ENCODE data around the gene C11orf98. TPM values are rescaled to one million over a fixed set of nuclear protein-coding genes. Genes with fewer than 3 reads are reported as not detected.

The C11orf98 gene
- polyA plus RNA-seq, 1 donor from 2014 or later = 92.0 TPM

GRCh38 chr11:62613291-62613778 is 51.7 kb downstream of the C11orf98 start:
- peak overlapping the region; percentile 3 for H3K9ac ChIP-seq (ENCODE audit: low read length)

More at GRCh38 chr11:62613291-62613778, 51.7 kb downstream of the C11orf98 start:
- peaks cover 8% of the 10 kb centered on the region for H3K27me3 ChIP-seq (ENCODE audit: insufficient read depth, low read depth, low read length)
- H3K9me2 ChIP-seq (ENCODE audit: insufficient read depth, low read length) = no peaks in the 10 kb centered on the region
- TF ChIP-seq POLR2AphosphoS5 (IDR thresholded peaks at IDR 0.05) (no peak), RAD21 (conservative IDR thresholded peaks at IDR 0.05) (no peak), EZH2 (IDR thresholded peaks at IDR 0.05; ENCODE audit: borderline replicate concordance, insufficient read depth, low read length, poor library complexity, severe bottlenecking) (no peak), REST (IDR thresholded peaks at IDR 0.05; ENCODE audit: borderline replicate concordance) (no peak), MXI1 (conservative IDR thresholded peaks at IDR 0.05; ENCODE audit: poor library complexity, severe bottlenecking) (no peak), SMC3 (conservative IDR thresholded peaks at IDR 0.05; ENCODE audit: poor library complexity) (no peak), CTCF (IDR thresholded peaks at IDR 0.05; ENCODE audit: poor library complexity, severe bottlenecking) (no peak), EP300 (conservative IDR thresholded peaks at IDR 0.05; ENCODE audit: poor library complexity, severe bottlenecking) (no peak), TAF1 (IDR thresholded peaks at IDR 0.05; ENCODE audit: low read depth) (no peak)
- H4K20me1 ChIP-seq (ENCODE audit: insufficient read depth) = no peaks in the 10 kb centered on the region
- H3K4me3 ChIP-seq (ENCODE audit: low read length) = no peak overlapping the region
- H3K9me3 ChIP-seq (ENCODE audit: low read length) = no peaks in the 10 kb centered on the region
- H3K36me3 ChIP-seq (ENCODE audit: insufficient read depth, low read length) = no peaks in the 10 kb centered on the region
- no peak overlapping the region for H3K27ac ChIP-seq (ENCODE audit: low read length)
- H2AFZ ChIP-seq (ENCODE audit: low read depth, low read length) = no peak overlapping the region
- no peak overlapping the region for H3K4me2 ChIP-seq (ENCODE audit: low read length)
- no peaks in the 10 kb centered on the region for H3F3A ChIP-seq (ENCODE audit: insufficient read depth, low read length, poor library complexity, severe bottlenecking)
- no peaks in the 10 kb centered on the region for H3K79me2 ChIP-seq (replicated peaks; ENCODE audit: insufficient read depth, low read length)

Small RNA genes lying within 50 kb of the gene (small RNA-seq; reads per million reads assigned to genes)
- gene SNORA57 = 0 reads per million in 3 experiments

Other genes with a start within 250 kb of the C11orf98 start
- gene SCGB1A1, start 246.2 kb downstream of the C11orf98 start, polyA plus RNA-seq = not detected in 2 replicates
- gene AHNAK, start 118.4 kb downstream of the C11orf98 start, polyA plus RNA-seq = 0.11 and 0.12 TPM in 2 replicates
- 1,473 and 1,555 TPM in 2 replicates for gene EEF1G, start 91.3 kb downstream of the C11orf98 start, polyA plus RNA-seq
- 12.0 and 17.8 TPM in 2 replicates for gene TUT1, start 73.7 kb downstream of the C11orf98 start, polyA plus RNA-seq
- gene MTA2, start 63.3 kb downstream of the C11orf98 start, polyA plus RNA-seq = 130 and 140 TPM in 2 replicates
- 0.38 and 2.5 TPM in 2 replicates for gene EML3, start 52.4 kb downstream of the C11orf98 start, polyA plus RNA-seq
- gene ROM1, start 52.0 kb downstream of the C11orf98 start, polyA plus RNA-seq = 0.31 TPM in 1 of 2 replicates, not detected in the other
- 102 and 127 TPM in 2 replicates for gene B3GAT3, start 43.2 kb downstream of the C11orf98 start, polyA plus RNA-seq
- 60.6 and 62.7 TPM in 2 replicates for gene GANAB, start 18.6 kb downstream of the C11orf98 start, polyA plus RNA-seq
- gene INTS5, start 11.9 kb downstream of the C11orf98 start, polyA plus RNA-seq = 6.5 and 7.5 TPM in 2 replicates
- 6.3 and 16.0 TPM in 2 replicates for gene CSKMT, start 102 bp upstream of the C11orf98 start, polyA plus RNA-seq
- gene UQCC3, start 6.5 kb upstream of the C11orf98 start, polyA plus RNA-seq = 6.8 and 8.4 TPM in 2 replicates
- gene LBHD1, start 7.1 kb upstream of the C11orf98 start, polyA plus RNA-seq = 10.5 and 10.6 TPM in 2 replicates
- gene UBXN1, start 13.9 kb upstream of the C11orf98 start, polyA plus RNA-seq = 209 and 248 TPM in 2 replicates
- 0.44 and 0.82 TPM in 2 replicates for gene LRRN4CL, start 24.3 kb upstream of the C11orf98 start, polyA plus RNA-seq
- 304 and 305 TPM in 2 replicates for gene BSCL2, start 42.2 kb upstream of the C11orf98 start, polyA plus RNA-seq
- 120 and 121 TPM in 2 replicates for gene GNG3, start 42.5 kb upstream of the C11orf98 start, polyA plus RNA-seq
- 27.5 and 29.3 TPM in 2 replicates for gene HNRNPUL2, start 62.2 kb upstream of the C11orf98 start, polyA plus RNA-seq
- gene TTC9C, start 63.3 kb upstream of the C11orf98 start, polyA plus RNA-seq = 48.6 and 55.2 TPM in 2 replicates
- 8.5 and 20.9 TPM in 2 replicates for gene ZBTB3, start 89.0 kb upstream of the C11orf98 start, polyA plus RNA-seq
- 207 and 232 TPM in 2 replicates for gene POLR2G, start 96.4 kb upstream of the C11orf98 start, polyA plus RNA-seq
- gene TAF6L, start 106.2 kb upstream of the C11orf98 start, polyA plus RNA-seq = 55.2 and 61.7 TPM in 2 replicates
- gene TMEM179B, start 122.2 kb upstream of the C11orf98 start, polyA plus RNA-seq = 24.5 and 28.1 TPM in 2 replicates
- gene TMEM223, start 126.8 kb upstream of the C11orf98 start, polyA plus RNA-seq = 16.5 and 27.4 TPM in 2 replicates
- 26.0 and 32.1 TPM in 2 replicates for gene NXF1, start 140.2 kb upstream of the C11orf98 start, polyA plus RNA-seq
- gene STX5, start 166.8 kb upstream of the C11orf98 start, polyA plus RNA-seq = 28.5 and 30.5 TPM in 2 replicates
- gene TEX54, start 167.6 kb upstream of the C11orf98 start, polyA plus RNA-seq = not detected in 2 replicates
- gene WDR74, start 174.4 kb upstream of the C11orf98 start, polyA plus RNA-seq = 50.4 and 71.7 TPM in 2 replicates
- 176 and 182 TPM in 2 replicates for gene SLC3A2, start 215.7 kb upstream of the C11orf98 start, polyA plus RNA-seq

All from neural cell (in vitro differentiated cells).